Uterus (tissue), 2 donors: ENCODE measurements around the gene SOX1.

ENCODE experiments used
- CTCF ChIP-seq, 4 experiments: fragments of 200-600 bp in 2 of 4; fragments of 450-650 bp in 2 of 4; sonication (generic) in 2 of 4; IDR thresholded peaks; one replicate each; pipeline ENCODE4 v1.5.1; 2016 to 2019; ENCODE audit warnings: antibody characterized with exemption in 4 of 4, mild to moderate bottlenecking in 2 of 4, moderate library complexity in 1 of 4
- POLR2A ChIP-seq, 2 donors: fragments of 450-650 bp; IDR thresholded peaks; one replicate each; pipeline ENCODE4 v1.6.1; 2016; ENCODE audit warnings: antibody characterized with exemption in 2 of 2, mild to moderate bottlenecking in 1 of 2, moderate library complexity in 1 of 2

- TF ChIP-seq POLR2A (IDR thresholded peaks at IDR 0.05): no peak
- TF ChIP-seq CTCF (IDR thresholded peaks at IDR 0.05): no peak
Observed at GRCh38 chr13:112027250-112027649, 39.7 kb upstream of the SOX1 start.
